Thoracic aorta (tissue), 2 donors: ENCODE data around the gene LZTR1. TPM values are rescaled to one million over a fixed set of nuclear protein-coding genes. Genes with fewer than 3 reads are reported as not detected.
A peak's percentile ranks its signal among the peaks of the same experiment; 100 is the strongest.

Experiments used
- ATAC-seq: fragments of 150-250 bp; one replicate; pipeline ENCODE4 v1.8.0; 2017; ENCODE audit warnings: low read depth; ENCODE audit not compliant: insufficient number of reproducible peaks, low FRiP score
- DNase-seq: peaks from one replicate; pipeline ENCODE4 v3.0.0-alpha.2; 2020; ENCODE audit warnings: low spot score
- H3K27ac ChIP-seq, 2 donors: fragments of 200-600 bp; sonication (generic); 1 replicate in 1 of 2; 2 replicates in 1 of 2; pipeline ENCODE4 v1.5.1; 2016; ENCODE audit warnings: mild to moderate bottlenecking in 2 of 2, moderate library complexity in 2 of 2
- H3K27me3 ChIP-seq: fragments of 200-600 bp; sonication (generic); replicated peaks from 2 replicates; pipeline ENCODE4 v1.6.0; 2016; ENCODE audit warnings: mild to moderate bottlenecking; ENCODE audit not compliant: insufficient read depth
- H3K36me3 ChIP-seq: fragments of 200-600 bp; sonication (generic); one replicate; pipeline ENCODE4 v1.5.1; 2016
- H3K4me1 ChIP-seq, 2 donors: fragments of 200-600 bp; sonication (generic); 1 replicate in 1 of 2; 2 replicates in 1 of 2; pipeline versions ENCODE4 v1.5.1 to v1.6.0; 2016; ENCODE audit warnings: low read depth in 2 of 2, mild to moderate bottlenecking in 1 of 2; ENCODE audit not compliant: control insufficient read depth in 1 of 2
- H3K4me3 ChIP-seq: fragments of 200-600 bp; sonication (generic); 2 replicates; pipeline ENCODE4 v1.5.1; 2016; ENCODE audit warnings: mild to moderate bottlenecking
- H3K9me3 ChIP-seq: fragments of 200-600 bp; sonication (generic); 2 replicates; pipeline ENCODE4 v1.5.1; 2016
- CTCF ChIP-seq: fragments of 200-600 bp; sonication (generic); IDR thresholded peaks from one replicate; pipeline ENCODE4 v1.5.1; 2019; ENCODE audit warnings: antibody characterized with exemption
- total RNA-seq, 2 donors: library from RNA; depleted of rRNA; stranded (reverse); fragments of >200 nt; gene quantifications; one replicate each; pipeline versions ENCODE4 v1.1.0 to v1.2.3, GENCODE V29; 2016

LZTR1 gene
- total RNA-seq, 2 donors from 2014 or later: 96.2 to 105 TPM

GRCh38 chr22:20960609-20961008, 21.5 kb upstream of the LZTR1 start:
- Histone ChIP-seq H3K4me1 (peaks cover 10 to 27% of the 10 kb centered on the region in 2 donors), H3K9me3 (no peaks in the 10 kb centered on the region), H3K27ac (no peak overlapping the region), H3K27me3 (no peaks in the 10 kb centered on the region), H3K4me3 (no peak overlapping the region), H3K36me3 (no peaks in the 10 kb centered on the region)
- no peak for TF ChIP-seq CTCF
- ATAC-seq (no peak), DNase-seq (no peak)

- Histone ChIP-seq H3K9me3 (no peaks in the 10 kb centered on the region), H3K4me3 (no peak overlapping the region), H3K27me3 (no peaks in the 10 kb centered on the region), H3K27ac (no peak overlapping the region), H3K4me1 (peaks cover 10 to 18% of the 10 kb centered on the region in 2 donors), H3K36me3 (no peaks in the 10 kb centered on the region)
- no peak for ATAC-seq
- DNase-seq: no peak
- TF ChIP-seq CTCF: no peak
Observed at GRCh38 chr22:20962491-20962945, 19.6 kb upstream of the LZTR1 start.

GRCh38 chr22:20963201-20964052, 18.7 kb upstream of the LZTR1 start:
- Histone ChIP-seq H3K27me3 (no peaks in the 10 kb centered on the region), H3K4me1 (peaks cover 3 to 11% of the 10 kb centered on the region in 2 donors), H3K36me3 (no peaks in the 10 kb centered on the region), H3K4me3 (no peak overlapping the region), H3K9me3 (no peaks in the 10 kb centered on the region), H3K27ac (no peak overlapping the region)
- TF ChIP-seq CTCF: no peak
- no peak for DNase-seq
- ATAC-seq: no peak

- no peaks in the 10 kb centered on the region for H3K36me3 ChIP-seq
- DNase-seq: no peak
- H3K27me3 ChIP-seq: no peaks in the 10 kb centered on the region
- no peak for TF ChIP-seq CTCF
- H3K27ac ChIP-seq: no peak overlapping the region
- H3K4me1 ChIP-seq: peaks cover 3 to 10% of the 10 kb centered on the region in 2 donors
- ATAC-seq: no peak
- H3K9me3 ChIP-seq: no peaks in the 10 kb centered on the region
- H3K4me3 ChIP-seq: peak overlapping the region; percentile 45
Observed at GRCh38 chr22:20964090-20964798, 17.9 kb upstream of the LZTR1 start.

- DNase-seq (no peak), ATAC-seq (no peak)
- no peaks in the 10 kb centered on the region for H3K9me3 ChIP-seq
- H3K36me3 ChIP-seq: no peaks in the 10 kb centered on the region
- no peaks in the 10 kb centered on the region for H3K27me3 ChIP-seq
- no peak for TF ChIP-seq CTCF
- H3K4me1 ChIP-seq: peaks cover 3 to 10% of the 10 kb centered on the region in 2 donors
- no peak overlapping the region for H3K27ac ChIP-seq
- peak overlapping the region; percentile 45 for H3K4me3 ChIP-seq
Observed at GRCh38 chr22:20964799-20965103, 17.3 kb upstream of the LZTR1 start.
